GM19372 (cell line): ENCODE data around the gene IL33.
A peak's percentile ranks its signal among the peaks of the same experiment; 100 is the strongest.
"Not testable (repeated sequence)": the region's sequence is repeated elsewhere in the genome, so short reads cannot be mapped to it uniquely, and the experiment has no call there.

Experiments used
- ATAC-seq: cut with Tn5 transposase; IDR thresholded peaks from one replicate; pipeline ENCODE4 v1.9.1; 2021; ENCODE audit warnings: mild to moderate bottlenecking, low read depth, moderate library complexity; ENCODE audit not compliant: unreplicated experiment

Gene IL33

GRCh38 chr9:6215562-6215961 lies at the start of gene IL33:
Gene IL33, plus strand, starts transcription at chr9:6215807. Its CDS starts 25,888 bp downstream, at chr9:6241695.
- no peak for ATAC-seq

GRCh38 chr9:6171667-6172066 lies 43.9 kb upstream of the IL33 start:
- no peak for ATAC-seq

- no peak for ATAC-seq
Measured at GRCh38 chr9:6173914-6174313, 41.7 kb upstream of the IL33 start.

- ATAC-seq = not testable (repeated sequence)
Measured at GRCh38 chr9:6182549-6183226, 32.9 kb upstream of the IL33 start.

- no peak for ATAC-seq
Measured at GRCh38 chr9:6183227-6183551, 32.4 kb upstream of the IL33 start.

GRCh38 chr9:6183627-6184026 lies 32.0 kb upstream of the IL33 start:
- no peak for ATAC-seq

- peak; percentile 90 for ATAC-seq
Measured at GRCh38 chr9:6184749-6185645, 30.6 kb upstream of the IL33 start.

GRCh38 chr9:6186691-6187090 lies 28.9 kb upstream of the IL33 start:
- ATAC-seq = no peak

- no peak for ATAC-seq
Measured at GRCh38 chr9:6187272-6187671, 28.3 kb upstream of the IL33 start.

GRCh38 chr9:6188466-6188865 lies 27.1 kb upstream of the IL33 start:
- no peak for ATAC-seq

- no peak for ATAC-seq
Measured at GRCh38 chr9:6188906-6189305, 26.7 kb upstream of the IL33 start.

GRCh38 chr9:6194934-6195333 lies 20.7 kb upstream of the IL33 start:
- ATAC-seq = no peak

GRCh38 chr9:6195714-6196360 lies 19.8 kb upstream of the IL33 start:
- ATAC-seq = no peak

GRCh38 chr9:6197330-6197729 lies 18.3 kb upstream of the IL33 start:
- no peak for ATAC-seq

GRCh38 chr9:6198251-6198650 lies 17.4 kb upstream of the IL33 start:
- ATAC-seq = no peak

GRCh38 chr9:6199596-6199995 lies 16.0 kb upstream of the IL33 start:
- no peak for ATAC-seq

GRCh38 chr9:6200761-6201160 lies 14.8 kb upstream of the IL33 start:
- ATAC-seq = no peak

GRCh38 chr9:6209966-6210365 lies 5.6 kb upstream of the IL33 start:
- ATAC-seq = no peak

GRCh38 chr9:6212722-6213375 lies 2.8 kb upstream of the IL33 start:
- ATAC-seq = no peak

- no peak for ATAC-seq
Measured at GRCh38 chr9:6214434-6214833, 1.2 kb upstream of the IL33 start.

- ATAC-seq = no peak
Measured at GRCh38 chr9:6214903-6215302, 704 bp upstream of the IL33 start.
